AG09319 (cell line): ENCODE data around the gene MTO1.

Source experiments
- DNase-seq: peaks from one replicate; pipeline ENCODE4 v3.0.0-alpha.2; 2010; ENCODE audit warnings: low read depth; ENCODE audit errors: extremely low read depth
- TF ChIP-seq, protein P1 (sequence below): IDR thresholded peaks from 2 replicates; pipeline ENCODE4 v1.5.1; 2011; ENCODE audit warnings: low read depth, mild to moderate bottlenecking, inconsistent platforms, low read length, moderate library complexity

Gene MTO1

DNA sequence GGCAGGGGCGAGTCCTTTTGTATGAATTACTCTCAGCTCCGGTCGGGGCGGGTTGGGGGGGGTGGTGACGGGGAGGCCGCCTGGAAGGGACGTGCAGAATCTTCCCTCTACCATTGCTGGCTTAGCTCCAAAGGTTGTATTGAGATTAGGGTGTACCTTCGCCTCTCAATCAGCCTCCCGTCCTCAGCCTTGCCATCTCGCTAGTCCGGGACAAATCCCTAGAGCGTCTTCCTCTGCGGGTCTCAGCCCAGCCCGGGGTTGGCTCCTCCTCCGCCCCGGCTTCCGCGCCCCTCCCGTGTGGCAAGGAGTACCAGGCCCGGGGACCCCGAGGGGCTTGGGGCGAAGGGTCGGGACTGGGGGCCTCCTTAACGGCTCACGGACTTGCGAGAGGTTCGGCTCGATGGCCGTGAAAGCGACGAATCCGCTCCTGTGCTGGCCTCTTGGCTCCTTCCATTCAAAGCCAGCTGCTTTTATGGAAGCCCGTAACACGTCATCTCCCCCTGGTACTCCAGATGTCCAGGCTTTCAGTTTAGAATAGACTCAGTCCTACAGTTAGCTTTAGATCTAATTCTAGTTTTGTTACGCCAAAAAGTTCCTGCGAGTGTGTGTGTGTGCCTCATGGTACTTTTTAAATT is 59.9 kb downstream of the MTO1 start:
- no peak for DNase-seq
- TF ChIP-seq, protein P1, sequence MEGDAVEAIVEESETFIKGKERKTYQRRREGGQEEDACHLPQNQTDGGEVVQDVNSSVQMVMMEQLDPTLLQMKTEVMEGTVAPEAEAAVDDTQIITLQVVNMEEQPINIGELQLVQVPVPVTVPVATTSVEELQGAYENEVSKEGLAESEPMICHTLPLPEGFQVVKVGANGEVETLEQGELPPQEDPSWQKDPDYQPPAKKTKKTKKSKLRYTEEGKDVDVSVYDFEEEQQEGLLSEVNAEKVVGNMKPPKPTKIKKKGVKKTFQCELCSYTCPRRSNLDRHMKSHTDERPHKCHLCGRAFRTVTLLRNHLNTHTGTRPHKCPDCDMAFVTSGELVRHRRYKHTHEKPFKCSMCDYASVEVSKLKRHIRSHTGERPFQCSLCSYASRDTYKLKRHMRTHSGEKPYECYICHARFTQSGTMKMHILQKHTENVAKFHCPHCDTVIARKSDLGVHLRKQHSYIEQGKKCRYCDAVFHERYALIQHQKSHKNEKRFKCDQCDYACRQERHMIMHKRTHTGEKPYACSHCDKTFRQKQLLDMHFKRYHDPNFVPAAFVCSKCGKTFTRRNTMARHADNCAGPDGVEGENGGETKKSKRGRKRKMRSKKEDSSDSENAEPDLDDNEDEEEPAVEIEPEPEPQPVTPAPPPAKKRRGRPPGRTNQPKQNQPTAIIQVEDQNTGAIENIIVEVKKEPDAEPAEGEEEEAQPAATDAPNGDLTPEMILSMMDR = no peak

DNA sequence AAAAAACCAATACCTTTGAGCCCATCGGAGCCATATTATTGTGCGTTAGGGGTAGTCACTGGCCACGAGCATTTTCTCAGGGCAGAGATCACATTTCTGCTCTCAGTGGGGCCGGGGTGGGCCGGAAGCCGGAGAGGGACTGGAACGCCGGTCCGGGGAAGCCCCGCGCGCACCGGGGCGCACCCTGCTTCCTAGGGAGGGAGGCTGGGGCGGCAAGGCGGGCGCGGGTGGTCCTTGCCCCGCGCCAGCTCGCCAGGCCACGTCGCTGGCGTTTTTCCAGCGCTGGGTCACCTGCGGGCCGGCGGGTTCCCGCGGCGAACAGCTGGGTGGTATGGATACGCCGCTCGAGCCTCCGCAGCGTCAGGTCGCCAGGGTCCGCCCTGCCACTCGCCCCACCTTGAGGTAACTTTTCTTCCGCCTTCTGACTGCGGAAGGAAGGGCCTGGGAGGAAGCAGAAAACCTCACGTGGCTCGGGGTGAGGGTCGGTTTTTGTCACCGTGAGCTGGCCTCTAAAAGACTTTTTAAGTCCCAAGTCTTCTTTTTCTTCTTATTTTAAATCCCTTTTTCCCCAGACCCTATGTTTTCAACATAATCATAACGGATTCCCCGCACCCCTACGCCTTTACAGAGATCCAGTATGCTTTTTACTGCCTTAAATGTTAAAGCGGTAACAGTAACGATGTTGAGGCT is 62.0 kb downstream of the MTO1 start:
- DNase-seq = no peak
- TF ChIP-seq, protein P1 = no peak

- no peak for DNase-seq
- TF ChIP-seq, protein P1 = no peak
Observed at GRCh38 chr6:73525546-73526330, 64.2 kb downstream of the MTO1 start.

- TF ChIP-seq, protein P1 = no peak
- no peak for DNase-seq
Observed at GRCh38 chr6:73528897-73529296, 67.4 kb downstream of the MTO1 start.

- TF ChIP-seq, protein P1 = no peak
- DNase-seq = no peak
Observed at GRCh38 chr6:73532293-73532692, 70.8 kb downstream of the MTO1 start.

- no peak for DNase-seq
- TF ChIP-seq, protein P1 = no peak
Observed at GRCh38 chr6:73534628-73535027, 73.1 kb downstream of the MTO1 start.

GRCh38 chr6:73537677-73538076 is 76.1 kb downstream of the MTO1 start:
- TF ChIP-seq, protein P1 = no peak
- no peak for DNase-seq
